Ovary (tissue), 3 donors: ENCODE data around the gene KRT71.

ENCODE experiments used
- EP300 ChIP-seq: sonication (generic); formaldehyde crosslinking; IDR thresholded peaks from one replicate; pipeline ENCODE4 v1.6.1; 2017; ENCODE audit warnings: antibody characterized with exemption
- POLR2A ChIP-seq: fragments of 450-650 bp; IDR thresholded peaks from one replicate; pipeline ENCODE4 v1.6.1; 2017; ENCODE audit warnings: antibody characterized with exemption, mild to moderate bottlenecking, moderate library complexity
- TF ChIP-seq, protein P1 (sequence below), 3 donors: fragments of 450-650 bp in 2 of 3; fragments of 200-600 bp in 1 of 3; IDR thresholded peaks; one replicate each; pipeline versions ENCODE4 v1.5.1 to v1.8.0; 2016 to 2022; ENCODE audit warnings: antibody characterized with exemption in 3 of 3, mild to moderate bottlenecking in 1 of 3
- donor health status: DM: no; HTN: no; CAD: no.

DNA sequence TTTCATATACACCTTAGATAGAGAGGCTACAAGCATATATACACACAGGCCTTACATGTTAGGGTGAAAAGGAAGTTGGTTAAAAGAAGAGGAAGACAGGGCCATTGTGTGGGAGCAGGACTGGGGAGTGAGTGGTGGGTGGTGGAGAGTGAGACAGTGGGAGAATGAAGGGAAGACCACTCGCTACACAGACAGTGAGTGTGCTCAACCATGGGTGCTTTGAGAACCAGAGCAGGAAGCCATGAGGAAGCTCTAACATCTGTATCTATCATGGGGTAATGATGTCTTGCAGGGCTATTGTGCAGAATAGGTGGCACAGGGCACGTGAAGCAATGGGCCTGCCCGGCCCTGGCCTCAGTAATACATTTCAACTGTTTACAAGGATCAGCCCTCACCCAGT lies 32.1 kb upstream of the KRT71 start:
- TF ChIP-seq, protein P1, sequence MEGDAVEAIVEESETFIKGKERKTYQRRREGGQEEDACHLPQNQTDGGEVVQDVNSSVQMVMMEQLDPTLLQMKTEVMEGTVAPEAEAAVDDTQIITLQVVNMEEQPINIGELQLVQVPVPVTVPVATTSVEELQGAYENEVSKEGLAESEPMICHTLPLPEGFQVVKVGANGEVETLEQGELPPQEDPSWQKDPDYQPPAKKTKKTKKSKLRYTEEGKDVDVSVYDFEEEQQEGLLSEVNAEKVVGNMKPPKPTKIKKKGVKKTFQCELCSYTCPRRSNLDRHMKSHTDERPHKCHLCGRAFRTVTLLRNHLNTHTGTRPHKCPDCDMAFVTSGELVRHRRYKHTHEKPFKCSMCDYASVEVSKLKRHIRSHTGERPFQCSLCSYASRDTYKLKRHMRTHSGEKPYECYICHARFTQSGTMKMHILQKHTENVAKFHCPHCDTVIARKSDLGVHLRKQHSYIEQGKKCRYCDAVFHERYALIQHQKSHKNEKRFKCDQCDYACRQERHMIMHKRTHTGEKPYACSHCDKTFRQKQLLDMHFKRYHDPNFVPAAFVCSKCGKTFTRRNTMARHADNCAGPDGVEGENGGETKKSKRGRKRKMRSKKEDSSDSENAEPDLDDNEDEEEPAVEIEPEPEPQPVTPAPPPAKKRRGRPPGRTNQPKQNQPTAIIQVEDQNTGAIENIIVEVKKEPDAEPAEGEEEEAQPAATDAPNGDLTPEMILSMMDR (IDR thresholded peaks at IDR 0.05), result no peak
- TF ChIP-seq POLR2A, result no peak
- no peak for TF ChIP-seq EP300
